ENCODE measurements around the gene KCNC1.

The KCNC1 gene

DNA sequence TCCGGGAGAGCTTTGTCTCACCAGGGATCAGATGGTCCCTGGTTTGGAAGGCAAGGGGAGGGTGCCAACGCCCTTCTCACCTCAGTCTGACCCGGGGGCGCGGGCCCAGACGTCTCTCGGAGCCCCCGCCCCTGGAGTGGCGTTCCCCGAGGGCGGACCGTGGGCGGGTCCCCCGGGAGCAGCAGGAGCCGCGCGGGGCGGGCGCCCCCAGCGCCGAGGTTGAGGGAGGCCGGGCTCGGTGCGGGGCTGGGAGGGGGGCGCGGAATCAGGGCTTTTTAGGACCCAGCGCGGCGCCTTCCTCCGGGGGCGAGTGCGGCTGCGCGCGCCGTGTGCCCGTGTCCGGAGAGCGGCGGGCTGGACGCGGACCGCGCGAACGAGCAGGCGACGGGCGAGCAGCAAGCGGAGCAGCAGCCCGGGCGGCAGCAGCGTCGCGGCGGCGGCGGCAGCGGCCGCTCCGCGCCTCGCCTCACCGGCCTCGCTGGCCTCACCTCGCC, at the start of gene KCNC1:
Gene KCNC1, plus strand, starts transcription at position 364 of the 494 bp plus-strand sequence. CDS start 1,222 bp downstream, outside the sequence.
- DNase-seq (ENCODE audit: low read depth), result no peak
- H3K4me3 ChIP-seq (ENCODE audit: low read depth, low read length), result no peak within 1 kb of the TSS; the same call in 1 of the 2 replicates

DNA sequence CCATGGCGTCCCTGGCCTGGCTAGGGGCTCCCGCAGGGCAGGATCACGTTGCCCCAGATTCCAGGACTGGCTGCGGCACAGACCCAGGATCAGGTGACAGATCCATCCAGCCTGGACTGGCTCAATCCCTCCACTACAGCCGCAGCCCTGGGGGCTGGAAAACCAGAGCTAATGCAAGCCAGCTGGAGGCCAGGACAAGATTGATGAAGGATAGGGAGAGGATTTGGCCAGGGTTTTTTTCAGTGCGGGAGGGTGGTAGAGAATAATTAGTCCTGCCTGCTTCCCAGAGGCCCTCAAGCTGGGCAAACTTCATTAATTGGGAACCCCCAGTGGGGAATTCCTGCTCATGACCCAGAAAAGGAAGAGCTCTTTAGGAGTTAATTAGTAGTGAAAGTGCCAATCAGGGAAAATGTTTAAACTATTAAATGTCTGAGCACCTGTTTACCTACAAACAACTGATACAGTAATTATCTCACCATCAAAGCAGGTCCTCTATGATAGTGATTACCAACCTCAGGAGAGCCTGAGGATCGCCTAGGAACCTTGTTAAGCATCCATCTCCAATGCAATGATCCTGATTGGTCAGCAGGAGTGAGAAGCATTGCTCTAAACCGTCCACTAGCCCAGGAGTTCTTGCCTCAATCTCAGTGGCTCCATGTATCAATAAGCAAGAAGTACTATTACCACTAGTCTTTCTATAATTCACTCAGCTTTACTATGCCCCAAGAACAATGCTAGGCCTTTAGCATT, 48.2 kb upstream of the KCNC1 start:
- TF ChIP-seq CTCF (IDR thresholded peaks at IDR 0.05; ENCODE audit: low read depth, low read length, missing control alignments), result no peak
- no peak overlapping the region for H3K4me3 ChIP-seq (ENCODE audit: low read depth, low read length)
- DNase-seq (ENCODE audit: low read depth), result no peak

More for the DNA sequence above, at the start of gene KCNC1:
- TF ChIP-seq CTCF (IDR thresholded peaks at IDR 0.05; ENCODE audit: low read depth, low read length, missing control alignments), result no peak

DNA sequence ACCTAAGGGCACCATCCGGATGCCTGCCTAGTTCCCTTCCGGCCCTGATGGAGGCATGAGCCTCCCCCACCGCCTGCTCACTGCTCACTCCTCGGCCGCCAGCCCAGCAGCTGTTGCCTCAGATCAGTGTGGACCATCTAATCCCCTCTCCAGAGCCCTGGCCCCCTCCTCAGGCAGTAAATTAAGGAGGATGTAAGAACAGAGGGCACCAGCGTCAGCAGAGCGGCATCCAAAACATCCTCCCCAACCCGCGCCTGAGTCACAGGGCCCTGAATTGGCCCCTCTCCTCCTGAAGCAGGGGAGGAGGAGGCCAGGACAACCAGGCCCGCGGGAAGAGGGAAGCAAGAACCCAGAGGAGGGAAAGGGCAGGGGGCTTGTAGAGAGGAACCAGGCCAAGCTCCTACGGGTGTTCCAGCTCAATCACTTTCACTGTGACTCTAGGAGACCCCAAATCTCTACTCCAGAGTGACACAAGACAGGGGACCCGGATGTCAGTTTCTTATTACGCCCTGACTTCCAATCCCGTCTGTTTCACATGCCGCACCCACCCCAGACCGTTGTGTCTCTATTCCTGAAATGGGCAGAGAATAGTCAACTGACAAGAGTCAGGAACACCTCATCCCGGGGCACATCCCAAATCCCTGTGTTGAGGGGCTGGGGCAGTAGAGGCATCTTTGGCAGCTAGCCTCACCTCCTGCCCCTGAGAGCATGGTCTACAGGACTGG, 46.5 kb upstream of the KCNC1 start:
- no peak for DNase-seq (ENCODE audit: low read depth)
- H3K4me3 ChIP-seq (ENCODE audit: low read depth, low read length), result no peak overlapping the region
- no peak for TF ChIP-seq CTCF (IDR thresholded peaks at IDR 0.05; ENCODE audit: low read depth, low read length, missing control alignments)

DNA sequence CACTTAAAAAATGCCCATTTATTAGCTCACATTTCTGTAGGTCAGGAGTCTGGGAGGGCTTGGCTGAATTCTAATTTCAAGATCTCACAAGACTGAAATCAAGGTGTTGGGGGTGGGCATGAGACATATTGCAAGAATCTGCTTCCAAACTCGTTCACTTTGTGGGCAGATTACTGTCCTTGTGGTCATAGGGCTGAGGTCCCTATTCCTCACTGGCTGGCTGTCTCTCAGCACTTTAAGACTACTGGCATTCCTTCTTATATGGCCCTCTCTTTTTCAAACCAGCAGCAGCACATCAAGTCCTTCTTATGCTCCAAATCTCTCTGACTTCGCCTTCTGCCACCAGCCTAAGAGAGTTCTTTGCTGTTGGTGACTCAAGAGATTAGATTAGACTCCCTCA, 43.0 kb upstream of the KCNC1 start:
- no peak for DNase-seq (ENCODE audit: low read depth)
- no peak for TF ChIP-seq CTCF (IDR thresholded peaks at IDR 0.05; ENCODE audit: low read depth, low read length, missing control alignments)

GRCh38 chr11:17691976-17692375, 42.6 kb upstream of the KCNC1 start:
- H3K4me3 ChIP-seq (ENCODE audit: low read depth, low read length), result no peak overlapping the region
- DNase-seq (ENCODE audit: low read depth), result no peak
- TF ChIP-seq CTCF (IDR thresholded peaks at IDR 0.05; ENCODE audit: low read depth, low read length, missing control alignments), result no peak

More for the DNA sequence above, 43.0 kb upstream of the KCNC1 start:
- H3K4me3 ChIP-seq (ENCODE audit: low read depth, low read length), result no peak overlapping the region

DNA sequence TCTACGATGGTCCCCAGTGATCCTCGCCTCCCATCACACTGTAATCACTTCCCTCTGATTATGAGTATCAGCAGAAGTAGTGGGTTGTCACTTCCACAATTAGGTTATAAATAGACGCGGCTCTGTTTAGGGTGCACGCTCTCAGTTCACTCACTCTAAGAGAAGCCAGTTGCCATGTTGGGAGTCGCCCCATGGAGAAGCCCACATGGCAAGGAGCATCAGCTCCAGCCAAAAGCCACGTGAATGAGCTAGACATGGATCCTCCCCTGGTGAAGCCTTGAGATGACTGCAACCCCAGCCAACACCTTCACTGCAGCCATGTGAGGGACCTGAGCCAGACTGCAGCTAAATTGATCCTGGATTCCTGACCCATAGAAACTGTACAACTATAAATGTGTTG, 41.6 kb upstream of the KCNC1 start:
- DNase-seq (ENCODE audit: low read depth), result no peak
- no peak for TF ChIP-seq CTCF (IDR thresholded peaks at IDR 0.05; ENCODE audit: low read depth, low read length, missing control alignments)
- H3K4me3 ChIP-seq (ENCODE audit: low read depth, low read length), result no peak overlapping the region
